SK-N-MC (cell line): ENCODE results near the gene A3GALT2.

Experiments
- EZH2 ChIP-seq: fragments of 200-600 bp; sonication (generic); IDR thresholded peaks from one replicate; pipeline ENCODE4 v1.6.1; 2017; ENCODE audit warnings: antibody characterized with exemption
- POLR2AphosphoS5 ChIP-seq: IDR thresholded peaks from 2 replicates; pipeline ENCODE4 v1.6.1; 2012; ENCODE audit warnings: mild to moderate bottlenecking, low read depth, low read length, borderline replicate concordance

- TF ChIP-seq EZH2 (no peak), POLR2AphosphoS5 (no peak)
Measured at GRCh38 chr1:33359931-33360330, 39.0 kb upstream of the A3GALT2 start.
